Heart right ventricle (tissue), 16 donors: Measurements from ENCODE around the gene CACNA2D2. TPM values are rescaled to one million over a fixed set of nuclear protein-coding genes. Genes with fewer than 3 reads are reported as not detected.

Experiments used
- ATAC-seq, 8 donors: fragments of 200-7000 bp; cut with Tn5 transposase; one replicate each; pipeline ENCODE4 v1.9.1; 2020; ENCODE audit warnings: mild to moderate bottlenecking in 8 of 8, moderate library complexity in 8 of 8, moderate number of reproducible peaks in 1 of 8
- DNase-seq, 2 donors: peaks; one replicate each; pipeline ENCODE4 v3.0.0-alpha.2; 2020
- H3K27ac ChIP-seq, 10 donors: fragments of 200-600 bp; sonication (generic) in 2 of 10; one replicate each; pipeline versions ENCODE4 v1.5.0 to v1.8.0; 2020 to 2022; ENCODE audit warnings: mild to moderate bottlenecking in 3 of 10
- H3K27me3 ChIP-seq, 7 donors: fragments of 200-600 bp; one replicate each; pipeline ENCODE4 v1.8.0; 2021 to 2022; ENCODE audit warnings: mild to moderate bottlenecking in 2 of 7
- H3K36me3 ChIP-seq, 9 donors: fragments of 200-600 bp; sonication (generic) in 1 of 9; one replicate each; pipeline versions ENCODE4 v1.5.0 to v1.8.0; 2020 to 2022; ENCODE audit warnings: mild to moderate bottlenecking in 2 of 9
- H3K4me1 ChIP-seq, 9 donors: fragments of 200-600 bp; sonication (generic) in 1 of 9; one replicate each; pipeline versions ENCODE4 v1.5.0 to v1.8.0; 2020 to 2022; ENCODE audit warnings: mild to moderate bottlenecking in 4 of 9
- H3K4me3 ChIP-seq, 10 donors: fragments of 200-600 bp; sonication (generic) in 2 of 10; one replicate each; pipeline versions ENCODE4 v1.5.0 to v1.8.0; 2020 to 2022; ENCODE audit warnings: mild to moderate bottlenecking in 7 of 10, moderate library complexity in 2 of 10
- H3K9me3 ChIP-seq, 11 donors: fragments of 200-600 bp in 10 of 11; sonication (generic) in 2 of 11; one replicate each; pipeline versions ENCODE4 v1.5.0 to v1.8.0; 2013 to 2022; ENCODE audit warnings: mild to moderate bottlenecking in 2 of 11, control low read depth in 1 of 11, moderate library complexity in 1 of 11
- CTCF ChIP-seq, 9 donors: fragments of 200-600 bp; sonication (generic) in 2 of 9; IDR thresholded peaks; one replicate each; pipeline versions ENCODE4 v1.5.0 to v1.8.0; 2021 to 2022; ENCODE audit warnings: antibody characterized with exemption in 9 of 9, mild to moderate bottlenecking in 5 of 9, moderate library complexity in 1 of 9
- WGBS, 2 donors: extraction: QIAGEN DNeasy Blood & Tissue Kit; methylation state at CpG; one replicate each; pipeline ENCODE4 v1.1.7; 2013; ENCODE audit warnings: inconsistent platforms in 1 of 2; 5-methylcytosine and 5-hydroxymethylcytosine counted together
- intact Hi-C, 10 donors: fragments of 100-400 bp; cut with DNase I; formaldehyde crosslinking; loops; one replicate each; pipeline versions ENCODE4 v1.11.1 to v1.14.2; 2022
- polyA plus RNA-seq, 2 donors: library from polyadenylated mRNA; stranded (reverse); fragments of 200-250 nt; gene quantifications; one replicate each; pipeline ENCODE4 v1.2.3, GENCODE V29; 2013
- total RNA-seq, 10 donors: library from RNA; stranded (reverse); fragmentation: NEBNext Ultra II Directional in 3 of 10; extraction: Animal tissue kit (Norgen Biotek cat#: 25700) in 3 of 10; gene quantifications; one replicate each; pipeline versions ENCODE4 v1.2.1 to v1.2.4, GENCODE V29; 2021 to 2023
- donor health status: Arrhythmogenic right ventricular cardiomyopathy.
- donor health status: ischemic (EF 13 %, LVEDD 7.1; RV severe dilation, severe dysfunction).
- donor health status: healthy with polysubstance abuse.
- donor health status: DM: no; HTN: yes; CAD: no.
- donor health status: DM: no; HTN: no; CAD: no.
- donor health status: ischemic (EF 25% LVEDD 6.9; RV normal size, moderate dysfunction).
- donor health status: ischemic (EF 25% LVEDD 5.7; RV mildly dilated, moderate dysfunction).
- donor health status: healthy.
- donor health status: DM: yes; HTN: yes; CAD: no.
- donor health status: Ischemic cardiomyopathy.
- donor health status: ischemic (EF 35%, LVEDD 5.7; RV mildly dilated, moderate dysfunction).
- donor health status: nonischemic (EF 11% LVEDD 7.7; RV severe dilation, severe dysfunction).
- donor health status: DM: yes; HTN: yes; CAD: no.
- donor health status: PGD.
- donor health status: ischemic (EF 29% LVEDD 5.4; RV normal size, mild dysfunction).
- donor health status: nonischemic (EF 23%, LVEDD 6.1; RV moderate dilation, normal function).

The CACNA2D2 gene
- total and polyA plus RNA-seq, 12 donors = 0.42 to 3.9 (median 2.4) TPM

- TF ChIP-seq CTCF (IDR thresholded peaks at IDR 0.05) = no peak
Observed at GRCh38 chr3:50490424-50490823, 13.0 kb downstream of the CACNA2D2 start.

GRCh38 chr3:50487181-50487580 lies 16.3 kb downstream of the CACNA2D2 start:
- no peak for TF ChIP-seq CTCF (IDR thresholded peaks at IDR 0.05)
- no peaks in the 10 kb centered on the region for H3K27me3 ChIP-seq
- DNase-seq (no peak), ATAC-seq (no peak)
- intact Hi-C loops = no loop called here
- H3K36me3 ChIP-seq = no peaks in the 10 kb centered on the region
- no peaks in the 10 kb centered on the region for H3K9me3 ChIP-seq
- H3K27ac ChIP-seq = no peak overlapping the region
- H3K4me3 ChIP-seq = no peak overlapping the region
- WGBS, 2 donors = 90 to 92% methylated on average over 6 of the region's 6 CpGs
- H3K4me1 ChIP-seq = peaks cover 0 to 7% (median 0%) of the 10 kb centered on the region in 9 donors

More at GRCh38 chr3:50490424-50490823, 13.0 kb downstream of the CACNA2D2 start:
- no peaks in the 10 kb centered on the region for H3K27me3 ChIP-seq
- H3K36me3 ChIP-seq = no peaks in the 10 kb centered on the region
- H3K9me3 ChIP-seq = no peaks in the 10 kb centered on the region
- 56 to 74% methylated on average over 1 of the region's 1 CpG for WGBS, 2 donors
- H3K27ac ChIP-seq = no peak overlapping the region
- H3K4me1 ChIP-seq = peaks cover 0 to 7% (median 0%) of the 10 kb centered on the region in 9 donors
- DNase-seq (no peak), ATAC-seq (peak in 4 of 8 donors; percentile 13 to 51 (median 33))
- intact Hi-C loops = no loop called here
- no peak overlapping the region for H3K4me3 ChIP-seq

GRCh38 chr3:50486219-50486888 lies 17.1 kb downstream of the CACNA2D2 start:
- no peaks in the 10 kb centered on the region for H3K9me3 ChIP-seq
- intact Hi-C loops = no loop called here
- DNase-seq (no peak), ATAC-seq (no peak)
- 93 to 94% methylated on average over 4 of the region's 4 CpGs for WGBS, 2 donors
- no peak for TF ChIP-seq CTCF (IDR thresholded peaks at IDR 0.05)
- no peak overlapping the region for H3K27ac ChIP-seq
- H3K36me3 ChIP-seq = no peaks in the 10 kb centered on the region
- H3K4me3 ChIP-seq = no peak overlapping the region
- no peaks in the 10 kb centered on the region for H3K27me3 ChIP-seq
- peaks cover 0 to 11% (median 0%) of the 10 kb centered on the region in 9 donors for H3K4me1 ChIP-seq

GRCh38 chr3:50484722-50485121 lies 18.7 kb downstream of the CACNA2D2 start:
- Histone ChIP-seq H3K9me3 (no peaks in the 10 kb centered on the region), H3K27ac (no peak overlapping the region), H3K4me1 (peaks cover 0 to 11% (median 0%) of the 10 kb centered on the region in 9 donors), H3K27me3 (no peaks in the 10 kb centered on the region), H3K4me3 (no peak overlapping the region), H3K36me3 (no peaks in the 10 kb centered on the region)
- no peak for ATAC-seq
- intact Hi-C loops = no loop called here
- DNase-seq = no peak
- 74 to 83% methylated on average over 8 of the region's 8 CpGs for WGBS, 2 donors
- no peak for TF ChIP-seq CTCF (IDR thresholded peaks at IDR 0.05)
